Mesenchymal stem cell (in vitro differentiated cells and primary cell): ENCODE data around the gene ZNF853.
A peak's percentile ranks its signal among the peaks of the same experiment; 100 is the strongest.
"Not testable (repeated sequence)": the region's sequence is repeated elsewhere in the genome, so short reads cannot be mapped to it uniquely, and the experiment has no call there.

Source experiments
- DNase-seq: peaks from one replicate; pipeline ENCODE4 v3.0.0-alpha.2; 2013
- H2AFZ ChIP-seq: one replicate; pipeline ENCODE4 v1.6.1; 2013; ENCODE audit warnings: low read depth, mild to moderate bottlenecking, control low read depth, inconsistent platforms, low read length, moderate library complexity
- H2AK5ac ChIP-seq: 2 replicates; pipeline ENCODE4 v1.6.1; 2013; ENCODE audit warnings: low read length, moderate library complexity, mild to moderate bottlenecking, inconsistent platforms; ENCODE audit not compliant: severe bottlenecking
- H2BK120ac ChIP-seq: one replicate; pipeline ENCODE4 v1.6.1; 2013; ENCODE audit warnings: low read depth, mild to moderate bottlenecking, inconsistent platforms, low read length, moderate library complexity
- H2BK12ac ChIP-seq, 2 experiments: one replicate each; pipeline ENCODE4 v1.6.1; 2013; ENCODE audit warnings: inconsistent platforms in 2 of 2, low read length in 2 of 2, mild to moderate bottlenecking in 2 of 2, moderate library complexity in 2 of 2, control low read depth in 1 of 2
- H2BK15ac ChIP-seq: one replicate; pipeline ENCODE4 v1.6.1; 2013; ENCODE audit warnings: mild to moderate bottlenecking, low read depth, inconsistent platforms; ENCODE audit not compliant: poor library complexity, severe bottlenecking
- H2BK5ac ChIP-seq: 2 replicates; pipeline ENCODE4 v1.6.1; 2013; ENCODE audit warnings: low read depth, mild to moderate bottlenecking, low read length, control low read depth, inconsistent platforms; ENCODE audit not compliant: poor library complexity, severe bottlenecking
- H3K14ac ChIP-seq, 2 experiments: one replicate each; pipeline ENCODE4 v1.6.1; 2013; ENCODE audit warnings: inconsistent platforms in 2 of 2, low read length in 2 of 2, control low read depth in 1 of 2, mild to moderate bottlenecking in 1 of 2, moderate library complexity in 1 of 2
- H3K18ac ChIP-seq, 2 experiments: one replicate each; pipeline ENCODE4 v1.6.1; 2013; ENCODE audit warnings: inconsistent platforms in 2 of 2, low read length in 2 of 2, control low read depth in 1 of 2, low read depth in 1 of 2, mild to moderate bottlenecking in 1 of 2
- H3K23ac ChIP-seq, 2 experiments: one replicate each; pipeline ENCODE4 v1.6.1; 2013; ENCODE audit warnings: inconsistent platforms in 2 of 2, low read length in 2 of 2, mild to moderate bottlenecking in 2 of 2, moderate library complexity in 2 of 2, control low read depth in 1 of 2
- H3K27ac ChIP-seq: 2 replicates; pipeline ENCODE4 v1.5.1; 2013; ENCODE audit warnings: mild to moderate bottlenecking, moderate library complexity, low read length, control low read depth, inconsistent platforms; ENCODE audit not compliant: poor library complexity, severe bottlenecking
- H3K27me3 ChIP-seq, 2 experiments: 2 replicates each; pipeline versions ENCODE4 v1.6.1 to v1.7.0; 2013; ENCODE audit warnings: low read length in 2 of 2, mild to moderate bottlenecking in 2 of 2, moderate library complexity in 2 of 2, control low read depth in 1 of 2, inconsistent platforms in 1 of 2; ENCODE audit not compliant: control insufficient read depth in 1 of 2, insufficient read depth in 1 of 2
- H3K36me3 ChIP-seq, 2 experiments: 2 replicates each; pipeline versions ENCODE4 v1.6.1 to v1.7.0; 2013; ENCODE audit warnings: low read length in 2 of 2, control low read depth in 1 of 2, inconsistent platforms in 1 of 2, low read depth in 1 of 2, mild to moderate bottlenecking in 1 of 2; ENCODE audit not compliant: insufficient read depth in 2 of 2, control insufficient read depth in 1 of 2
- H3K4ac ChIP-seq, 2 experiments: one replicate each; pipeline ENCODE4 v1.6.1; 2013; ENCODE audit warnings: inconsistent platforms in 2 of 2, low read length in 2 of 2, mild to moderate bottlenecking in 2 of 2, moderate library complexity in 2 of 2, control low read depth in 1 of 2, low read depth in 1 of 2
- H3K4me1 ChIP-seq: 2 replicates; pipeline ENCODE4 v1.6.1; 2013; ENCODE audit warnings: low read depth, low read length, control low read depth; ENCODE audit not compliant: control insufficient read depth, insufficient read depth
- H3K4me2 ChIP-seq: 2 replicates; pipeline ENCODE4 v1.6.1; 2013; ENCODE audit warnings: low read length, mild to moderate bottlenecking, inconsistent platforms; ENCODE audit not compliant: poor library complexity, severe bottlenecking
- H3K4me3 ChIP-seq, 2 experiments: 2 replicates each; pipeline versions ENCODE4 v1.5.1 to v1.7.0; 2013; ENCODE audit warnings: low read length in 2 of 2, mild to moderate bottlenecking in 2 of 2, control low read depth in 1 of 2, low read depth in 1 of 2; ENCODE audit not compliant: insufficient read depth in 1 of 2
- H3K79me1 ChIP-seq: replicated peaks from 2 replicates; pipeline ENCODE4 v1.6.1; 2013; ENCODE audit warnings: mild to moderate bottlenecking, control low read depth, low read length, inconsistent platforms; ENCODE audit not compliant: poor library complexity, severe bottlenecking
- H3K9ac ChIP-seq: 2 replicates; pipeline ENCODE4 v1.7.0; 2013; ENCODE audit warnings: mild to moderate bottlenecking, low read length, moderate library complexity
- H3K9me3 ChIP-seq: 2 replicates; pipeline ENCODE4 v1.7.0; 2013; ENCODE audit warnings: mild to moderate bottlenecking, low read length; ENCODE audit not compliant: control insufficient read depth
- H4K8ac ChIP-seq: one replicate; pipeline ENCODE4 v1.6.1; 2013; ENCODE audit warnings: inconsistent platforms, mild to moderate bottlenecking, low read length, moderate library complexity
- H4K91ac ChIP-seq: one replicate; pipeline ENCODE4 v1.6.1; 2013; ENCODE audit warnings: mild to moderate bottlenecking, low read length, inconsistent platforms
- WGBS: methylation state at CpG from one replicate; pipeline ENCODE4 v1.1.7; 2013; ENCODE audit warnings: mixed read lengths; 5-methylcytosine and 5-hydroxymethylcytosine counted together

ZNF853 gene

DNA sequence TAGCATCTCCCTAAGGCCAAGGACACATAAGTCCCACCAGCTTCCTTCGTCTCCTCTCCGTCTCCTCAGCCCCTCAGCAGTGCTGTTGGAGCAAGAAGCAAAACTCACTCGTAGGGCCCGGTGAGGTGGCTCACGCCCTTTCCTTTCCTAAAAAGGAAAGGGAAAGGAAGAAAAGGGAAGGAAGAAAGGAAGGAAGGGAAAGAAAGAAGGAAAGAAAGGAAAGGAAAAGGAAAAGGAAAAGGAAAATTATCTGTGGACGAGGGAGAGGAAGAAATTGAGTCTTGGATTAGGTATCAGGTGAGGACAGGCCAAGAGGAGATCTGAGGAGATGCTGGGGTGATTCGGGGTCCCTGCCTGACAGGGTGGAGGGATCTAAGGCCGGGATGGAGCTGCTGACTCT is 18.6 kb downstream of the ZNF853 start:
- H3K9me3 ChIP-seq = no peaks in the 10 kb centered on the region
- 95% methylated on average over 7 of the region's 8 CpGs for WGBS
- DNase-seq = no peak

GRCh38 chr7:6634971-6635370 is 19.6 kb downstream of the ZNF853 start:
- not testable (repeated sequence) for DNase-seq, H3K23ac ChIP-seq, H3K27me3 ChIP-seq, H3K18ac ChIP-seq, H4K8ac ChIP-seq, H3K9ac ChIP-seq, H2AFZ ChIP-seq, H2BK15ac ChIP-seq, H3K4ac ChIP-seq, H2BK120ac ChIP-seq, H3K4me2 ChIP-seq, H2BK12ac ChIP-seq, H3K27ac ChIP-seq, H4K91ac ChIP-seq, H3K36me3 ChIP-seq, H2AK5ac ChIP-seq, H3K4me3 ChIP-seq, H3K9me3 ChIP-seq, H3K14ac ChIP-seq, H2BK5ac ChIP-seq
- peaks cover 24% of the 10 kb centered on the region for H3K79me1 ChIP-seq
- 100% methylated on average over 5 of the region's 5 CpGs for WGBS
- H3K4me1 ChIP-seq = peaks cover 23% of the 10 kb centered on the region

More for the DNA sequence above, 18.6 kb downstream of the ZNF853 start:
- H3K18ac ChIP-seq = no peak overlapping the region
- no peak overlapping the region for H3K4me3 ChIP-seq
- H3K23ac ChIP-seq = no peak overlapping the region
- no peak overlapping the region for H2AK5ac ChIP-seq
- H4K8ac ChIP-seq = no peak overlapping the region
- H3K36me3 ChIP-seq = no peaks in the 10 kb centered on the region
- H3K27ac ChIP-seq = no peak overlapping the region
- no peak overlapping the region for H3K9ac ChIP-seq
- peaks cover 15% of the 10 kb centered on the region for H3K79me1 ChIP-seq
- no peak overlapping the region for H2BK12ac ChIP-seq
- peaks cover 21% of the 10 kb centered on the region for H3K4me1 ChIP-seq
- no peak overlapping the region for H2AFZ ChIP-seq
- no peaks in the 10 kb centered on the region for H3K27me3 ChIP-seq
- no peak overlapping the region for H2BK15ac ChIP-seq
- no peak overlapping the region for H3K4me2 ChIP-seq
- H2BK120ac ChIP-seq = no peak overlapping the region
- H3K4ac ChIP-seq = no peak overlapping the region
- no peak overlapping the region for H2BK5ac ChIP-seq
- H4K91ac ChIP-seq = no peak overlapping the region
- no peak overlapping the region for H3K14ac ChIP-seq

DNA sequence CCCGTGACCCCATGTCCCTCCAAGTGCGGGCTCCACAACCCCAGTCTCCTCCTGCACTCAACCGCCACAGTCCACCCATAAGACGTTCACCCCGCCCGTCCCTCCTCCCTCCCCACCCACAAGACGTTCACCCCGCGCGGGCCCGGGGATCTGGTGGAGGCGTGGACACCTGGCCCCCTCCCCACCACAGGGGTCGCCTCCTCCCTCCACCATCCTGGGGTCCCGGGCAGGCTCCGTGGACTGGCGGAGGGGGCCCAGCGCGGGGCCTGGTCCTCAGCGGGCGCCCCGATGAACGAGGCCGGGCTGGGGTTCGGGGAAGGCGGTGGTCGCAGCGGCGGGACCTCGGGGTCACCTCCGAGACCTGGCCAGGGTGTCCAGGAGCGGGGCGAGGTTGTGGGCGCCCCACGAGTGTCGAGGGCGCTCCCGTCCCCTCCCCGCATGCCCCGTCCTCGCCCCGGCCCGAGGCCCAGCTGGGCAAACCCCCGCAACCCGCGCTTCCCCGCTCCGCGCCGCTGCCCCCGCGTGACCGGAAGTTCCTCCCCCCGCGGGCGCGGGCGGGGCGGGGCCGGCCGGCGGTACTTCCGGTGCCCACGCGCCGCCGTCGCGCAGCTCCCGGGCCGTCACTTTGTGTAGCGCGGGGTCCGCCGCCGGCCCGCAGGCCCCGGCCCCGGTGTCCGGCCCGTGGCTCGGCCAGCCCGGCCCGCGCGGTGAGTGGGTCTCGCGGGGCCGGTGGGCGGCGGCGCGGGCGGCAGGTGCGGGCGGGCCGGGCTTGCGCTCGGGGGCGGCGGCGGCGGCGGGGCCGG is 21.5 kb downstream of the ZNF853 start, which contains the start of gene ZNF316:
Gene ZNF316, plus strand, starts transcription at position 578 of the 803 bp plus-strand sequence. CDS start 5,092 bp downstream, outside the sequence.
- peak within 1 kb of the TSS; percentile 98 for H2BK15ac ChIP-seq
- H2BK120ac ChIP-seq = peak within 1 kb of the TSS; percentile 89
- peak within 1 kb of the TSS; percentile 95 for H3K4ac ChIP-seq
- peak within 1 kb of the TSS; percentile 36 for H2BK5ac ChIP-seq
- peak within 1 kb of the TSS; percentile 89 for H3K4me2 ChIP-seq
- 2% methylated on average over 58 of the region's 104 CpGs for WGBS
- peaks cover 23% of the 10 kb centered on the region for H3K4me1 ChIP-seq
- peaks cover 41% of the 10 kb centered on the region for H3K79me1 ChIP-seq
- peak within 1 kb of the TSS; percentile 86 to 89 for H3K4me3 ChIP-seq
- peak within 1 kb of the TSS; percentile 88 for H4K91ac ChIP-seq
- H3K9me3 ChIP-seq = no peaks in the 10 kb centered on the region
- peak within 1 kb of the TSS; percentile 39 for H2AK5ac ChIP-seq
- peak within 1 kb of the TSS; percentile 90 for H3K9ac ChIP-seq
- peak; percentile 41 for DNase-seq
- no peaks in the 10 kb centered on the region for H3K27me3 ChIP-seq
- peak within 1 kb of the TSS in 1 of 2 experiments; percentile 98 for H3K14ac ChIP-seq
- H3K27ac ChIP-seq = no peak within 1 kb of the TSS
- peak within 1 kb of the TSS; percentile 53 for H2AFZ ChIP-seq
- peaks cover 15 to 28% of the 10 kb centered on the region in 2 experiments for H3K36me3 ChIP-seq
- peak within 1 kb of the TSS; percentile 93 for H4K8ac ChIP-seq
- peak within 1 kb of the TSS in 1 of 2 experiments; percentile 97 for H3K23ac ChIP-seq
- peak within 1 kb of the TSS; percentile 92 to 96 for H3K18ac ChIP-seq
- H2BK12ac ChIP-seq = peak within 1 kb of the TSS in 1 of 2 experiments; percentile 40

DNA sequence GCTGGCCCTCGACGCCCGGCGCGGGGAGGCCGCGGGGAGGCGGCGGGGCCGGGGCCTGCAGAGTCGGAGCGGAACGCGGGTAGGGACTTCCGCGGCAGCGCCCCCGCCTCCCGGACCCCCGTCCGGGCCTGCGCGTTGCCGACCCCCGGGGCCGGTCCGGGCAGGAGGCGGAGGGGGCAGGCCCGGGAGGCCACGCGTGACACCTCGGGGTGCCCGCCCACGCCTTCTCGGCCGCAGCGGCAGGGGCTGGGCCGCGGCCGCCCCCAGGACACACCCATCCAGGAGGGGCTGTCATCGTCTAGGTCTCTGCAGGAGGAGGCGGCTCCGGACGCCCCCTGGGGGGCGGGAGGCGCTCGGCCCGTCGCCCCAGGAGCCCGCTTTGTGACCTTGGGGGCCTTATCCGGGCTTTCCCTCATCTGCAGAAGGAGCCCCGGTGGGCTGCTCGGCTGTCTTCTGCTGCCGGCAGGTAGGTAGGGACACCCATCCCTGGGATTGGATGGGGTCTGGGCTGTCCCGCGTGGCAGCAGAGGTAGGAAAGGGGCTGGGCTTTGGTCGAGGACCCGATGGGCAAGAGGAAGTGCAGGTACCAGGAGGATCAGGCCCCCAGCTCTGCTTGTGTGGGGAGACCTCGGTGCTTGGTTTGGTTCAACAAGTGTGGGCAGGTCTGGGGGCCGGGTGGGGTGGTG is 22.3 kb downstream of the ZNF853 start:
- peak overlapping the region; percentile 56 for H2BK15ac ChIP-seq
- H3K4ac ChIP-seq = peak overlapping the region; percentile 21 to 91
- peaks cover 23% of the 10 kb centered on the region for H3K4me1 ChIP-seq
- peak overlapping the region in 1 of 2 experiments; percentile 86 for H3K14ac ChIP-seq
- peaks cover 49% of the 10 kb centered on the region for H3K79me1 ChIP-seq
- H3K36me3 ChIP-seq = peaks cover 22 to 36% of the 10 kb centered on the region in 2 experiments
- H2BK120ac ChIP-seq = peak overlapping the region; percentile 89
- peak overlapping the region in 1 of 2 experiments; percentile 17 for H2BK12ac ChIP-seq
- no peak overlapping the region for H4K91ac ChIP-seq
- WGBS = 5% methylated on average over 39 of the region's 60 CpGs
- peak overlapping the region; percentile 57 for H4K8ac ChIP-seq
- peak overlapping the region in 1 of 2 experiments; percentile 78 for H3K23ac ChIP-seq
- H3K4me2 ChIP-seq = peak overlapping the region; percentile 64
- peak overlapping the region; percentile 87 for H3K9ac ChIP-seq
- no peak overlapping the region for H2AK5ac ChIP-seq
- DNase-seq = peak; percentile 35
- H3K27me3 ChIP-seq = no peaks in the 10 kb centered on the region
- H2AFZ ChIP-seq = peak overlapping the region; percentile 51
- H3K18ac ChIP-seq = peak overlapping the region; percentile 74 to 81
- H3K27ac ChIP-seq = no peak overlapping the region
- H3K9me3 ChIP-seq = no peaks in the 10 kb centered on the region
- peak overlapping the region; percentile 86 to 89 for H3K4me3 ChIP-seq
- no peak overlapping the region for H2BK5ac ChIP-seq
